GM12878 (cell line): ENCODE data around the gene NMRK2.

Experiments
- CTCF ChIP-seq, 3 experiments: IDR thresholded peaks in 2 of 3; conservative IDR thresholded peaks in 1 of 3; 2 replicates each; pipeline ENCODE4 v1.5.1; 2011; ENCODE audit warnings: low read depth in 3 of 3, low read length in 3 of 3, mild to moderate bottlenecking in 3 of 3, control low read depth in 2 of 3, moderate library complexity in 2 of 3, inconsistent platforms in 1 of 3, mixed read lengths in 1 of 3; ENCODE audit not compliant: control insufficient read depth in 2 of 3, insufficient read depth in 1 of 3; ENCODE audit errors: extremely low read depth in 1 of 3
- JUND ChIP-seq: IDR thresholded peaks from 2 replicates; pipeline ENCODE4 v1.6.1; 2012; ENCODE audit warnings: low read depth, mild to moderate bottlenecking, low read length, improper control_type of control experiment, moderate library complexity
- RAD21 ChIP-seq: IDR thresholded peaks from 2 replicates; pipeline ENCODE4 v1.6.1; 2011; ENCODE audit warnings: mild to moderate bottlenecking, low read depth, low read length, moderate library complexity; ENCODE audit not compliant: insufficient read depth
- TCF12 ChIP-seq: IDR thresholded peaks from 2 replicates; pipeline ENCODE4 v1.6.1; 2011; ENCODE audit warnings: low read depth, mild to moderate bottlenecking, low read length
- TF ChIP-seq, protein P1 (sequence below): IDR thresholded peaks from 2 replicates; pipeline ENCODE4 v1.6.1; 2011; ENCODE audit warnings: low read depth, mild to moderate bottlenecking, low read length, moderate library complexity, borderline replicate concordance; ENCODE audit errors: extremely low read depth

DNA sequence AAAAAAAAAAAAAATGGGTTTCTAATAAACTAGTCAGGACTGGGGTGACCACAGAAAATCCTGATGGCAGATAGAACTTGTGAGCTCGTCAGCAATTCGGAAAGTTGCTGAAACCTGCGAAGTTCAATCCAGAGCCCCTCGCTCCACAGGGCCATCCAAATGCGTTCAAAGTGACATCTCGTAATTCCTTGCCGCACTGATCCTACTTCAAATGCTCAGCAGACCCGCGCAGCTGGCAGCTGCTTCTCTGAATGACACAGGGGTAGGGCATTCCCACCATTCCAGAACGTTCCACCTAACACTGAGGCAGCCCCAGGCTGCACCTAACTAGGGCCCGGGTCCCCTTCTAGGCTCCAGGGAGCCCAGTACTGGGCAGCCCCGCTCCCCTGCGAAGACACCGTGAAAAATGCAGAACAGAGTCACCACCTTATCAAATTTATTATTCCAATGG, 42.8 kb downstream of the NMRK2 start:
- TF ChIP-seq CTCF (IDR thresholded peaks at IDR 0.05 in 2 of 3, conservative IDR thresholded peaks at IDR 0.05 in 1 of 3; ENCODE audit: control insufficient read depth in 2 of 3, extremely low read depth in 1 of 3, insufficient read depth in 1 of 3, low read depth in 3 of 3, low read length in 3 of 3) = no peak
- TF ChIP-seq RAD21 = no peak
- TF ChIP-seq, protein P1, sequence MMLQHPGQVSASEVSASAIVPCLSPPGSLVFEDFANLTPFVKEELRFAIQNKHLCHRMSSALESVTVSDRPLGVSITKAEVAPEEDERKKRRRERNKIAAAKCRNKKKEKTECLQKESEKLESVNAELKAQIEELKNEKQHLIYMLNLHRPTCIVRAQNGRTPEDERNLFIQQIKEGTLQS = no peak
- no peak for TF ChIP-seq JUND
- TF ChIP-seq TCF12 = no peak
